GM12878 (cell line): ENCODE results near the gene POU3F2. TPM values are rescaled to one million over a fixed set of nuclear protein-coding genes. Genes with fewer than 3 reads are reported as not detected.

Experiments used
- ATAC-seq: fragments of 200-7000 bp; cut with Tn5 transposase; 3 replicates; pipeline ENCODE4 v1.9.1; 2020; ENCODE audit warnings: mild to moderate bottlenecking, moderate library complexity
- BruUV-seq: library from RNA; stranded (reverse); fragments of 400-500 nt; replicated peaks from 2 replicates; lab custom pipeline; 2021; lab: Mats Ljungman, UMichigan
- CTCF ChIA-PET: fragments of 300-600 bp; sonication (Branson Sonifier 250); formaldehyde crosslinking; extraction: SDS; loops from one replicate; lab custom pipeline; 2021; ENCODE audit warnings: inconsistent platforms; lab: Yijun Ruan, JAX
- POLR2A ChIA-PET: fragments of 350-600 bp; formaldehyde crosslinking; extraction: SDS; loops from one replicate; lab custom pipeline; 2021; ENCODE audit warnings: inconsistent platforms; lab: Charles Lee
- RAD21 ChIA-PET: fragments of 300-600 bp; sonication (Branson Sonifier 250); formaldehyde crosslinking; loops from one replicate; lab custom pipeline; 2023; ENCODE audit warnings: antibody characterized with exemption; ENCODE audit not compliant: unreplicated experiment; lab: Charles Lee
- SMC1A ChIA-PET: fragments of 300-600 bp; sonication (Branson Sonifier 250); formaldehyde crosslinking; loops from one replicate; lab custom pipeline; 2023; ENCODE audit not compliant: unreplicated experiment, uncharacterized antibody; lab: Charles Lee
- DNase-seq: peaks from one replicate; pipeline ENCODE4 v3.0.0-alpha.2; 2011; ENCODE audit warnings: low read depth, low spot score
- FAIRE-seq: peaks from 3 replicates; lab custom pipeline; 2011; peaks lifted over from hg19 to GRCh38; lab: Jason Lieb, UNC
- H2AFZ ChIP-seq: 2 replicates; pipeline ENCODE4 v1.6.0; 2011; ENCODE audit warnings: low read depth, low read length, control low read depth; ENCODE audit not compliant: control insufficient read depth
- H3K27ac ChIP-seq: 2 replicates; pipeline ENCODE4 v1.5.1; 2011; ENCODE audit warnings: control low read depth; ENCODE audit not compliant: control insufficient read depth, insufficient read depth
- H3K27me3 ChIP-seq, 2 experiments: replicated peaks in 1 of 2; 2 replicates each; pipeline versions ENCODE4 v1.6.0 to v1.6.1; 2011; ENCODE audit warnings: low read length in 1 of 2; ENCODE audit not compliant: control insufficient read depth in 2 of 2, insufficient read depth in 2 of 2
- H3K36me3 ChIP-seq, 2 experiments: 2 replicates each; pipeline ENCODE4 v1.5.1; 2011; ENCODE audit warnings: low read length in 1 of 2; ENCODE audit not compliant: control insufficient read depth in 2 of 2, insufficient read depth in 2 of 2
- H3K4me1 ChIP-seq: 2 replicates; pipeline ENCODE4 v1.6.1; 2011; ENCODE audit warnings: mild to moderate bottlenecking, low read length, moderate library complexity, mixed read lengths; ENCODE audit not compliant: control insufficient read depth, insufficient read depth
- H3K4me2 ChIP-seq: 2 replicates; pipeline ENCODE4 v1.6.0; 2011; ENCODE audit warnings: control low read depth; ENCODE audit not compliant: control insufficient read depth, insufficient read depth
- H3K4me3 ChIP-seq: fragments of 200-600 bp; sonication (generic); 2 replicates; pipeline ENCODE4 v1.5.1; 2016
- H3K79me2 ChIP-seq: 2 replicates; pipeline ENCODE4 v1.6.0; 2011; ENCODE audit warnings: low read length; ENCODE audit not compliant: control insufficient read depth, insufficient read depth
- H3K9ac ChIP-seq: 2 replicates; pipeline ENCODE4 v1.8.0; 2011; ENCODE audit warnings: low read length, control low read depth, mixed read lengths; ENCODE audit not compliant: control insufficient read depth, insufficient read depth
- H3K9me3 ChIP-seq: replicated peaks from 3 replicates; pipeline ENCODE4 v1.5.1; 2011; ENCODE audit warnings: mild to moderate bottlenecking, low read length; ENCODE audit not compliant: control insufficient read depth, insufficient read depth
- H4K20me1 ChIP-seq: 2 replicates; pipeline ENCODE4 v1.6.0; 2011; ENCODE audit not compliant: control insufficient read depth, insufficient read depth
- BCL11A ChIP-seq: IDR thresholded peaks from 2 replicates; pipeline ENCODE4 v1.6.1; 2011; ENCODE audit warnings: low read depth, low read length
- ELK1 ChIP-seq: IDR thresholded peaks from 2 replicates; pipeline ENCODE4 v1.6.1; 2012; ENCODE audit warnings: low read depth, low read length, improper control_type of control experiment
- HDAC6 ChIP-seq: fragments of 200-600 bp; sonication (generic); IDR thresholded peaks from one replicate; pipeline ENCODE4 v1.8.0; 2017; ENCODE audit warnings: antibody characterized with exemption; ENCODE audit not compliant: unreplicated experiment
- NR2F1 ChIP-seq: fragments of 450-650 bp; conservative IDR thresholded peaks from 2 replicates; pipeline ENCODE4 v1.6.1; 2017; ENCODE audit warnings: mild to moderate bottlenecking
- WGBS: methylation state at CpG from one replicate; pipeline ENCODE4 v1.1.6; 2016; ENCODE audit warnings: low lambda C conversion rate; ENCODE audit not compliant: insufficient replicate concordance, insufficient coverage; ENCODE audit errors: missing lambda C conversion rate; 5-methylcytosine and 5-hydroxymethylcytosine counted together
- in situ Hi-C: fragments of 300-500 bp; cut with MboI; formaldehyde crosslinking; loops from 9 replicates; pipeline ENCODE4 v1.14.3; 2018; ENCODE audit warnings: mixed read lengths
- intact Hi-C: fragments of 100-400 bp; cut with micrococcal nuclease; formaldehyde crosslinking; loops from one replicate; pipeline ENCODE4 v1.14.2; 2022; ENCODE audit not compliant: unreplicated experiment
- polyA plus RNA-seq, 11 experiments: library from polyadenylated mRNA; depleted of rRNA in 4 of 11; unstranded in 6 of 11; stranded (reverse) in 5 of 11; fragments of >200 nt; fragmentation: Nextera tagmentation in 4 of 11; fragmentation: Illumina TruSeq in 1 of 11; extraction: Ambion mirVana in 4 of 11; extraction: Trizol in 1 of 11; gene quantifications; 1 replicate in 1 of 11; 2 replicates in 10 of 11; pipeline versions ENCODE4 v1.2.1 to v1.2.3, GENCODE V29; 2011 to 2016; ENCODE audit warnings: inconsistent platforms in 2 of 11, missing spikeins in 2 of 11, low read depth in 1 of 11
- total RNA-seq, 4 experiments: library from RNA; depleted of rRNA in 3 of 4; stranded (reverse); fragments of >200 nt in 3 of 4; fragmentation: Illumina TruSeq in 1 of 4; extraction: Trizol in 1 of 4; gene quantifications; 2 replicates each; pipeline versions ENCODE4 v1.2.1 to v1.2.3, GENCODE V29; 2013 to 2021
- TF ChIP-seq, protein P1 (sequence below): IDR thresholded peaks from 2 replicates; pipeline ENCODE4 v1.6.1; 2011; ENCODE audit warnings: borderline replicate concordance, low read depth, mild to moderate bottlenecking, moderate library complexity, mixed read lengths, low read length; ENCODE audit not compliant: insufficient read depth; ENCODE audit errors: extremely low read length

Gene POU3F2
- total and polyA plus RNA-seq, 10 of the 15 experiments (the other 5 are each of a cell fraction or from before 2014, with no cell fraction given), result not detected

DNA sequence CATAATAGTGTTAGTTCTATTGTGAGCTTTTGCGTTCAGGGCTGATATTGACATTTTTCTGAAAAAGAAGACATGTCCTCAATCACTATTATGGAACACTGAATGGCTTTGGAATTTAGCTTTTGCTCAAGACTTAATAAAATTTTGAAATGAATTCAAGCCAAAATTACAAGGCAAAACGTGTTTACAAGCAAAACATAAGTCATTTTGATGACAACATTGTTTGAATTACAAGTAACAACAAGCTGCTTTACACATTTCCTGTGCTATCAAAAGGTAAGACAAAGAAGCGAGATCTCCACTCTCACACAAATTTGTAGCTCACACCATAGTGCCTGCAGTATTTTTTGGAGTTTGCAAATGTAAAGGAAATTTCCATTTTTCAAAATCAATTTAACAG lies 37.4 kb downstream of the POU3F2 start (continued):
- TF ChIP-seq ELK1, result no peak
- no peak for TF ChIP-seq NR2F1
- no peak for TF ChIP-seq BCL11A
- TF ChIP-seq HDAC6, result no peak
- TF ChIP-seq, all 136 proteins: peak for 0

DNA sequence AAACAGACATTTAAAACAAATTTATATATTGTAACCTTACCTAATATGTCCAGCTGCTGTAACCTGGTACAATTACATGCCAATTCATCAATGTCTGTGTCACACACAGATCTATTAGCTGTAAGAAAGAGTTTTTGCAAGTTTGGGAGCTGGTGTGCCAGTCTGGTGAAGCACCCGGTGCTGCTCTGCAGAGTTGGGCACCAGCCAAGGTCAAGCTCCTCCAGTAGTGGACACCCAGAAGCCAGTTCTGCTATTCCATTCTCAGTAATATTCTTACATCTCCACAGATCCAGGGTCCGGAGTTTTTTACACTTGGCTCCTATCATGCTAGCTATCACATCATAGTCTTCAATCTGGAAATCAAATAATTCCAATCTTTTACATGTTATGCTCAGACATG lies 41.0 kb downstream of the POU3F2 start:
- ATAC-seq (no peak), FAIRE-seq (no peak), DNase-seq (no peak)
- H3K27ac ChIP-seq, result no peak overlapping the region
- intact Hi-C loops (no loop called here), in situ Hi-C loops (no loop called here)
- no TSS peak for BruUV-seq
- ChIA-PET RAD21 (no interaction called here), CTCF (interaction anchor here (0.9 kb wide), 1 partner anchor 366 kb away, joined by 3 read pairs; no protein-coding TSS in a partner anchor), SMC1A (interaction anchor here (1.8 kb wide), 1 partner anchor 12 kb away, joined by 4 read pairs; no protein-coding TSS in a partner anchor), POLR2A (no interaction called here)
- H3K36me3 ChIP-seq, result peaks cover 0 to 3% of the 10 kb centered on the region in 2 experiments; a peak in 2 of 4 replicates
- TF ChIP-seq, protein P1, sequence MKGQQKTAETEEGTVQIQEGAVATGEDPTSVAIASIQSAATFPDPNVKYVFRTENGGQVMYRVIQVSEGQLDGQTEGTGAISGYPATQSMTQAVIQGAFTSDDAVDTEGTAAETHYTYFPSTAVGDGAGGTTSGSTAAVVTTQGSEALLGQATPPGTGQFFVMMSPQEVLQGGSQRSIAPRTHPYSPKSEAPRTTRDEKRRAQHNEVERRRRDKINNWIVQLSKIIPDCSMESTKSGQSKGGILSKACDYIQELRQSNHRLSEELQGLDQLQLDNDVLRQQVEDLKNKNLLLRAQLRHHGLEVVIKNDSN, result no peak
- no peaks in the 10 kb centered on the region for H3K79me2 ChIP-seq
- no peaks in the 10 kb centered on the region for H4K20me1 ChIP-seq
- no peak overlapping the region for H3K9ac ChIP-seq
- 100% methylated on average over 2 of the region's 2 CpGs for WGBS
- H3K4me1 ChIP-seq, result no peaks in the 10 kb centered on the region; the same call in 1 of the 2 replicates
- H3K4me2 ChIP-seq, result no peak overlapping the region
- no peaks in the 10 kb centered on the region for H3K9me3 ChIP-seq
- no peaks in the 10 kb centered on the region for H3K27me3 ChIP-seq
- H3K4me3 ChIP-seq, result no peak overlapping the region
- no peak overlapping the region for H2AFZ ChIP-seq
